GM12878 (cell line): ENCODE data around the gene BBOF1. TPM values are rescaled to one million over a fixed set of nuclear protein-coding genes. Genes with fewer than 3 reads are reported as not detected.

Experiments used
- ATAC-seq: fragments of 200-7000 bp; cut with Tn5 transposase; 3 replicates; pipeline ENCODE4 v1.9.1; 2020; ENCODE audit warnings: mild to moderate bottlenecking, moderate library complexity
- BruUV-seq: library from RNA; stranded (reverse); fragments of 400-500 nt; replicated peaks from 2 replicates; lab custom pipeline; 2021; lab: Mats Ljungman, UMichigan
- CTCF ChIA-PET: fragments of 300-600 bp; sonication (Branson Sonifier 250); formaldehyde crosslinking; extraction: SDS; loops from one replicate; lab custom pipeline; 2021; ENCODE audit warnings: inconsistent platforms; lab: Yijun Ruan, JAX
- POLR2A ChIA-PET: fragments of 350-600 bp; formaldehyde crosslinking; extraction: SDS; loops from one replicate; lab custom pipeline; 2021; ENCODE audit warnings: inconsistent platforms; lab: Charles Lee
- RAD21 ChIA-PET: fragments of 300-600 bp; sonication (Branson Sonifier 250); formaldehyde crosslinking; loops from one replicate; lab custom pipeline; 2023; ENCODE audit warnings: antibody characterized with exemption; ENCODE audit not compliant: unreplicated experiment; lab: Charles Lee
- SMC1A ChIA-PET: fragments of 300-600 bp; sonication (Branson Sonifier 250); formaldehyde crosslinking; loops from one replicate; lab custom pipeline; 2023; ENCODE audit not compliant: unreplicated experiment, uncharacterized antibody; lab: Charles Lee
- DNase-seq: peaks from one replicate; pipeline ENCODE4 v3.0.0-alpha.2; 2011; ENCODE audit warnings: low read depth, low spot score
- FAIRE-seq: peaks from 3 replicates; lab custom pipeline; 2011; peaks lifted over from hg19 to GRCh38; lab: Jason Lieb, UNC
- H2AFZ ChIP-seq: 2 replicates; pipeline ENCODE4 v1.6.0; 2011; ENCODE audit warnings: low read depth, low read length, control low read depth; ENCODE audit not compliant: control insufficient read depth
- H3K27ac ChIP-seq: 2 replicates; pipeline ENCODE4 v1.5.1; 2011; ENCODE audit warnings: control low read depth; ENCODE audit not compliant: control insufficient read depth, insufficient read depth
- H3K27me3 ChIP-seq, 2 experiments: replicated peaks in 1 of 2; 2 replicates each; pipeline versions ENCODE4 v1.6.0 to v1.6.1; 2011; ENCODE audit warnings: low read length in 1 of 2; ENCODE audit not compliant: control insufficient read depth in 2 of 2, insufficient read depth in 2 of 2
- H3K36me3 ChIP-seq, 2 experiments: 2 replicates each; pipeline ENCODE4 v1.5.1; 2011; ENCODE audit warnings: low read length in 1 of 2; ENCODE audit not compliant: control insufficient read depth in 2 of 2, insufficient read depth in 2 of 2
- H3K4me1 ChIP-seq: 2 replicates; pipeline ENCODE4 v1.6.1; 2011; ENCODE audit warnings: mild to moderate bottlenecking, low read length, moderate library complexity, mixed read lengths; ENCODE audit not compliant: control insufficient read depth, insufficient read depth
- H3K4me2 ChIP-seq: 2 replicates; pipeline ENCODE4 v1.6.0; 2011; ENCODE audit warnings: control low read depth; ENCODE audit not compliant: control insufficient read depth, insufficient read depth
- H3K4me3 ChIP-seq: fragments of 200-600 bp; sonication (generic); 2 replicates; pipeline ENCODE4 v1.5.1; 2016
- H3K79me2 ChIP-seq: 2 replicates; pipeline ENCODE4 v1.6.0; 2011; ENCODE audit warnings: low read length; ENCODE audit not compliant: control insufficient read depth, insufficient read depth
- H3K9ac ChIP-seq: 2 replicates; pipeline ENCODE4 v1.8.0; 2011; ENCODE audit warnings: low read length, control low read depth, mixed read lengths; ENCODE audit not compliant: control insufficient read depth, insufficient read depth
- H3K9me3 ChIP-seq: replicated peaks from 3 replicates; pipeline ENCODE4 v1.5.1; 2011; ENCODE audit warnings: mild to moderate bottlenecking, low read length; ENCODE audit not compliant: control insufficient read depth, insufficient read depth
- H4K20me1 ChIP-seq: 2 replicates; pipeline ENCODE4 v1.6.0; 2011; ENCODE audit not compliant: control insufficient read depth, insufficient read depth
- CBFB ChIP-seq: IDR thresholded peaks from 2 replicates; pipeline ENCODE4 v1.6.1; 2016; ENCODE audit warnings: antibody characterized with exemption, low read depth
- CREM ChIP-seq: IDR thresholded peaks from 2 replicates; pipeline ENCODE4 v1.6.1; 2014; ENCODE audit warnings: antibody characterized with exemption, low read depth
- E2F8 ChIP-seq: fragments of 450-650 bp; IDR thresholded peaks from 2 replicates; pipeline ENCODE4 v1.6.1; 2018; ENCODE audit warnings: mild to moderate bottlenecking, low read depth, moderate library complexity; ENCODE audit not compliant: partially characterized antibody
- HDAC6 ChIP-seq: fragments of 200-600 bp; sonication (generic); IDR thresholded peaks from one replicate; pipeline ENCODE4 v1.8.0; 2017; ENCODE audit warnings: antibody characterized with exemption; ENCODE audit not compliant: unreplicated experiment
- MLLT1 ChIP-seq: fragments of 450-650 bp; IDR thresholded peaks from 2 replicates; pipeline ENCODE4 v1.6.1; 2016; ENCODE audit warnings: mild to moderate bottlenecking
- MYB ChIP-seq: fragments of 150-350 bp; IDR thresholded peaks from 2 replicates; pipeline ENCODE4 v1.6.1; 2014; ENCODE audit warnings: mild to moderate bottlenecking, low read depth, low read length, borderline replicate concordance
- NFIC ChIP-seq: IDR thresholded peaks from 2 replicates; pipeline ENCODE4 v1.6.1; 2012; ENCODE audit warnings: low read depth, mild to moderate bottlenecking, inconsistent platforms, low read length, moderate library complexity
- NFXL1 ChIP-seq: fragments of 450-650 bp; IDR thresholded peaks from 2 replicates; pipeline ENCODE4 v1.6.1; 2017; ENCODE audit warnings: antibody characterized with exemption, mild to moderate bottlenecking, borderline replicate concordance
- PBX3 ChIP-seq: IDR thresholded peaks from 2 replicates; pipeline ENCODE4 v1.6.1; 2011; ENCODE audit warnings: mild to moderate bottlenecking, low read depth, low read length, moderate library complexity; ENCODE audit not compliant: insufficient replicate concordance
- RAD51 ChIP-seq: fragments of 450-650 bp; IDR thresholded peaks from 2 replicates; pipeline ENCODE4 v1.6.1; 2016; ENCODE audit warnings: moderate library complexity, mild to moderate bottlenecking, inconsistent platforms
- SMAD5 ChIP-seq: IDR thresholded peaks from 2 replicates; pipeline ENCODE4 v1.6.1; 2016; ENCODE audit warnings: antibody characterized with exemption, low read depth
- USF2 ChIP-seq: IDR thresholded peaks from 2 replicates; pipeline ENCODE4 v1.6.1; 2011; ENCODE audit warnings: low read depth, low read length, improper control_type of control experiment, borderline replicate concordance
- YY1 ChIP-seq: IDR thresholded peaks from 2 replicates; pipeline ENCODE4 v1.6.1; 2011; ENCODE audit warnings: low read depth, mild to moderate bottlenecking, low read length
- ZBTB4 ChIP-seq: fragments of 450-650 bp; formaldehyde crosslinking; IDR thresholded peaks from 2 replicates; pipeline ENCODE4 v1.4.0; 2022; ENCODE audit warnings: mild to moderate bottlenecking, moderate library complexity
- WGBS: methylation state at CpG from one replicate; pipeline ENCODE4 v1.1.6; 2016; ENCODE audit warnings: low lambda C conversion rate; ENCODE audit not compliant: insufficient replicate concordance, insufficient coverage; ENCODE audit errors: missing lambda C conversion rate; 5-methylcytosine and 5-hydroxymethylcytosine counted together
- in situ Hi-C: fragments of 300-500 bp; cut with MboI; formaldehyde crosslinking; loops from 9 replicates; pipeline ENCODE4 v1.14.3; 2018; ENCODE audit warnings: mixed read lengths
- intact Hi-C: fragments of 100-400 bp; cut with micrococcal nuclease; formaldehyde crosslinking; loops from one replicate; pipeline ENCODE4 v1.14.2; 2022; ENCODE audit not compliant: unreplicated experiment
- polyA plus RNA-seq, 11 experiments: library from polyadenylated mRNA; depleted of rRNA in 4 of 11; unstranded in 6 of 11; stranded (reverse) in 5 of 11; fragments of >200 nt; fragmentation: Nextera tagmentation in 4 of 11; fragmentation: Illumina TruSeq in 1 of 11; extraction: Ambion mirVana in 4 of 11; extraction: Trizol in 1 of 11; gene quantifications; 1 replicate in 1 of 11; 2 replicates in 10 of 11; pipeline versions ENCODE4 v1.2.1 to v1.2.3, GENCODE V29; 2011 to 2016; ENCODE audit warnings: inconsistent platforms in 2 of 11, missing spikeins in 2 of 11, low read depth in 1 of 11
- total RNA-seq, 4 experiments: library from RNA; depleted of rRNA in 3 of 4; stranded (reverse); fragments of >200 nt in 3 of 4; fragmentation: Illumina TruSeq in 1 of 4; extraction: Trizol in 1 of 4; gene quantifications; 2 replicates each; pipeline versions ENCODE4 v1.2.1 to v1.2.3, GENCODE V29; 2013 to 2021

The BBOF1 gene
- total and polyA plus RNA-seq, 10 of the 15 experiments (the other 5 are each of a cell fraction or from before 2014, with no cell fraction given), result 0.50 to 2.6 (median 0.79) TPM

GRCh38 chr14:73976125-73976524, 43.0 kb upstream of the BBOF1 start:
- DNase-seq (no peak), FAIRE-seq (no peak), ATAC-seq (no peak)
- ChIA-PET SMC1A (no interaction called here), POLR2A (no interaction called here), CTCF (interaction anchor here (1.1 kb wide), 1 partner anchor 47 kb away, joined by 3 read pairs; no protein-coding TSS in a partner anchor), RAD21 (no interaction called here)
- H3K9ac ChIP-seq, result no peak overlapping the region
- H3K4me1 ChIP-seq, result no peaks in the 10 kb centered on the region
- no TSS peak for BruUV-seq
- H3K4me2 ChIP-seq, result no peak overlapping the region
- no peaks in the 10 kb centered on the region for H3K27me3 ChIP-seq
- H2AFZ ChIP-seq, result no peak overlapping the region
- no peaks in the 10 kb centered on the region for H3K9me3 ChIP-seq
- no peaks in the 10 kb centered on the region for H3K79me2 ChIP-seq
- intact Hi-C loops (no loop called here), in situ Hi-C loops (no loop called here)
- H3K36me3 ChIP-seq, result peaks cover 0 to 10% of the 10 kb centered on the region in 2 experiments; a peak in 2 of 4 replicates
- no peak overlapping the region for H3K27ac ChIP-seq
- H3K4me3 ChIP-seq, result no peak overlapping the region
- H4K20me1 ChIP-seq, result no peaks in the 10 kb centered on the region
- 89% methylated on average over 6 of the region's 6 CpGs for WGBS
- no peak for TF ChIP-seq USF2
- no peak for TF ChIP-seq E2F8
- TF ChIP-seq MYB, result no peak
- no peak for TF ChIP-seq NFXL1
- TF ChIP-seq HDAC6, result no peak
- no peak for TF ChIP-seq SMAD5
- no peak for TF ChIP-seq NFIC
- no peak for TF ChIP-seq ZBTB4 (CRISPR knock-in tag)
- no peak for TF ChIP-seq YY1
- TF ChIP-seq RAD51, result no peak
- no peak for TF ChIP-seq MLLT1
- TF ChIP-seq CREM, result no peak
- TF ChIP-seq CBFB, result no peak
- TF ChIP-seq PBX3, result no peak
